IPS-NIHi7 (cell line): ENCODE measurements around the gene AMD1.
"Not testable (repeated sequence)": the region's sequence is repeated elsewhere in the genome, so short reads cannot be mapped to it uniquely, and the experiment has no call there.

ENCODE experiments used
- DNase-seq: peaks from one replicate; pipeline ENCODE4 v3.0.0; 2012; ENCODE audit warnings: mixed read lengths; ENCODE audit errors: extremely low spot score

AMD1 gene

GRCh38 chr6:110873981-110874879, at the start of gene AMD1:
AMD1 (plus strand) TSS chr6:110874785; CDS start chr6:110875106, 321 bp downstream.
- peak; percentile 97 for DNase-seq

GRCh38 chr6:110826236-110827129, 48.1 kb upstream of the AMD1 start:
- DNase-seq: no peak

- no peak for DNase-seq
Observed at GRCh38 chr6:110828396-110828795, 46.2 kb upstream of the AMD1 start.

GRCh38 chr6:110831405-110831804, 43.2 kb upstream of the AMD1 start:
- no peak for DNase-seq

GRCh38 chr6:110833831-110834230, 40.8 kb upstream of the AMD1 start:
- no peak for DNase-seq

GRCh38 chr6:110835751-110836150, 38.8 kb upstream of the AMD1 start:
- DNase-seq: not testable (repeated sequence)

- no peak for DNase-seq
Observed at GRCh38 chr6:110841266-110841665, 33.3 kb upstream of the AMD1 start.

- no peak for DNase-seq
Observed at GRCh38 chr6:110849781-110850180, 24.8 kb upstream of the AMD1 start.

- DNase-seq: no peak
Observed at GRCh38 chr6:110852773-110853172, 21.8 kb upstream of the AMD1 start.

- no peak for DNase-seq
Observed at GRCh38 chr6:110853754-110854477, 20.7 kb upstream of the AMD1 start.

GRCh38 chr6:110856296-110856695, 18.3 kb upstream of the AMD1 start:
- DNase-seq: no peak

GRCh38 chr6:110858016-110858415, 16.6 kb upstream of the AMD1 start:
- no peak for DNase-seq

GRCh38 chr6:110858562-110859214, 15.9 kb upstream of the AMD1 start:
- DNase-seq: no peak

GRCh38 chr6:110859335-110859792, 15.2 kb upstream of the AMD1 start:
- DNase-seq: no peak

- no peak for DNase-seq
Observed at GRCh38 chr6:110864824-110865223, 9.8 kb upstream of the AMD1 start.

GRCh38 chr6:110874880-110875547, 429 bp downstream of the AMD1 start:
- DNase-seq: no peak

- peak; percentile 16 for DNase-seq
Observed at GRCh38 chr6:110875548-110876169, 1.1 kb downstream of the AMD1 start.

GRCh38 chr6:110876170-110876773, 1.7 kb downstream of the AMD1 start:
- peak; percentile 83 for DNase-seq

GRCh38 chr6:110876806-110877564, 2.4 kb downstream of the AMD1 start:
- DNase-seq: no peak
